Brain pericyte (primary cell): ENCODE results near the gene AGPAT4.
"Not testable (repeated sequence)": the region's sequence is repeated elsewhere in the genome, so short reads cannot be mapped to it uniquely, and the experiment has no call there.

Experiments
- DNase-seq: peaks from one replicate; pipeline ENCODE4 v3.0.0-alpha.2; 2012; ENCODE audit warnings: low read depth, low spot score

AGPAT4 gene

GRCh38 chr6:161200610-161201370 is 73.1 kb downstream of the AGPAT4 start:
- no peak for DNase-seq

GRCh38 chr6:161199850-161200249 is 74.0 kb downstream of the AGPAT4 start:
- DNase-seq: no peak

GRCh38 chr6:161198783-161199460 is 74.9 kb downstream of the AGPAT4 start:
- DNase-seq: no peak

- no peak for DNase-seq
Measured at GRCh38 chr6:161198176-161198575, 75.7 kb downstream of the AGPAT4 start.

- no peak for DNase-seq
Measured at GRCh38 chr6:161195386-161195785, 78.5 kb downstream of the AGPAT4 start.

- no peak for DNase-seq
Measured at GRCh38 chr6:161194374-161194773, 79.5 kb downstream of the AGPAT4 start.

- DNase-seq: no peak
Measured at GRCh38 chr6:161192636-161193411, 81.0 kb downstream of the AGPAT4 start.

- no peak for DNase-seq
Measured at GRCh38 chr6:161191671-161192070, 82.2 kb downstream of the AGPAT4 start.

GRCh38 chr6:161191007-161191406 is 82.9 kb downstream of the AGPAT4 start:
- no peak for DNase-seq

- no peak for DNase-seq
Measured at GRCh38 chr6:161189891-161190290, 84.0 kb downstream of the AGPAT4 start.

- no peak for DNase-seq
Measured at GRCh38 chr6:161188547-161189465, 85.1 kb downstream of the AGPAT4 start.

- DNase-seq: no peak
Measured at GRCh38 chr6:161186173-161186769, 87.6 kb downstream of the AGPAT4 start.

GRCh38 chr6:161181121-161181520 is 92.7 kb downstream of the AGPAT4 start:
- DNase-seq: no peak

GRCh38 chr6:161178155-161178554 is 95.7 kb downstream of the AGPAT4 start:
- DNase-seq: not testable (repeated sequence)

GRCh38 chr6:161176428-161176827 is 97.4 kb downstream of the AGPAT4 start:
- DNase-seq: not testable (repeated sequence)

- not testable (repeated sequence) for DNase-seq
Measured at GRCh38 chr6:161172769-161173168, 101.1 kb downstream of the AGPAT4 start.

GRCh38 chr6:161171207-161171606 is 102.7 kb downstream of the AGPAT4 start:
- no peak for DNase-seq

- no peak for DNase-seq
Measured at GRCh38 chr6:161169696-161170095, 104.2 kb downstream of the AGPAT4 start.

GRCh38 chr6:161169035-161169434 is 104.8 kb downstream of the AGPAT4 start:
- no peak for DNase-seq

- DNase-seq: peak; percentile 99
Measured at GRCh38 chr6:161168281-161168891, 105.5 kb downstream of the AGPAT4 start.
